Neural crest cell (in vitro differentiated cells): ENCODE measurements around the gene FSTL4. TPM values are rescaled to one million over a fixed set of nuclear protein-coding genes. Genes with fewer than 3 reads are reported as not detected.

Experiments used
- DNase-seq: peaks from one replicate; pipeline ENCODE4 v3.0.0; 2021; ENCODE audit warnings: low read depth, mixed read lengths, low spot score
- H3K27ac Mint-ChIP-seq: one replicate; pipeline ENCODE4 v1.8.0; 2021; ENCODE audit warnings: mild to moderate bottlenecking, mixed read lengths; ENCODE audit not compliant: unreplicated experiment
- H3K27me3 Mint-ChIP-seq: 2 replicates; pipeline ENCODE4 v1.8.0; 2021; ENCODE audit warnings: low read depth, mild to moderate bottlenecking, mixed read lengths
- H3K36me3 Mint-ChIP-seq: 2 replicates; pipeline ENCODE4 v1.8.0; 2021; ENCODE audit warnings: low read depth, mild to moderate bottlenecking, mixed read lengths
- H3K4me1 Mint-ChIP-seq: 2 replicates; pipeline ENCODE4 v1.8.0; 2021; ENCODE audit warnings: mixed read lengths
- H3K4me3 Mint-ChIP-seq: one replicate; pipeline ENCODE4 v1.8.0; 2021; ENCODE audit warnings: mild to moderate bottlenecking, mixed read lengths
- H3K9me3 Mint-ChIP-seq: 2 replicates; pipeline ENCODE4 v1.8.0; 2021; ENCODE audit warnings: mixed read lengths
- total RNA-seq: library from RNA; stranded (reverse); gene quantifications from 2 replicates; pipeline ENCODE4 v1.2.1, GENCODE V29; 2021
- TF ChIP-seq, protein P1 (sequence below): fragments of 200-600 bp; sonication (generic); conservative IDR thresholded peaks from 2 replicates; pipeline ENCODE4 v1.5.0; 2021; ENCODE audit warnings: antibody characterized with exemption, mild to moderate bottlenecking

FSTL4 gene
- total RNA-seq, 1 donor from 2014 or later: 2.0 TPM

GRCh38 chr5:133284306-133284705 lies 328.0 kb downstream of the FSTL4 start:
- DNase-seq: no peak
- Mint-ChIP-seq H3K36me3 (no peaks in the 10 kb centered on the region), H3K27ac (no peak overlapping the region), H3K9me3 (peaks cover 3% of the 10 kb centered on the region), H3K27me3 (no peaks in the 10 kb centered on the region), H3K4me3 (no peak overlapping the region), H3K4me1 (peaks cover 3% of the 10 kb centered on the region)
- TF ChIP-seq, protein P1, sequence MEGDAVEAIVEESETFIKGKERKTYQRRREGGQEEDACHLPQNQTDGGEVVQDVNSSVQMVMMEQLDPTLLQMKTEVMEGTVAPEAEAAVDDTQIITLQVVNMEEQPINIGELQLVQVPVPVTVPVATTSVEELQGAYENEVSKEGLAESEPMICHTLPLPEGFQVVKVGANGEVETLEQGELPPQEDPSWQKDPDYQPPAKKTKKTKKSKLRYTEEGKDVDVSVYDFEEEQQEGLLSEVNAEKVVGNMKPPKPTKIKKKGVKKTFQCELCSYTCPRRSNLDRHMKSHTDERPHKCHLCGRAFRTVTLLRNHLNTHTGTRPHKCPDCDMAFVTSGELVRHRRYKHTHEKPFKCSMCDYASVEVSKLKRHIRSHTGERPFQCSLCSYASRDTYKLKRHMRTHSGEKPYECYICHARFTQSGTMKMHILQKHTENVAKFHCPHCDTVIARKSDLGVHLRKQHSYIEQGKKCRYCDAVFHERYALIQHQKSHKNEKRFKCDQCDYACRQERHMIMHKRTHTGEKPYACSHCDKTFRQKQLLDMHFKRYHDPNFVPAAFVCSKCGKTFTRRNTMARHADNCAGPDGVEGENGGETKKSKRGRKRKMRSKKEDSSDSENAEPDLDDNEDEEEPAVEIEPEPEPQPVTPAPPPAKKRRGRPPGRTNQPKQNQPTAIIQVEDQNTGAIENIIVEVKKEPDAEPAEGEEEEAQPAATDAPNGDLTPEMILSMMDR: no peak

DNA sequence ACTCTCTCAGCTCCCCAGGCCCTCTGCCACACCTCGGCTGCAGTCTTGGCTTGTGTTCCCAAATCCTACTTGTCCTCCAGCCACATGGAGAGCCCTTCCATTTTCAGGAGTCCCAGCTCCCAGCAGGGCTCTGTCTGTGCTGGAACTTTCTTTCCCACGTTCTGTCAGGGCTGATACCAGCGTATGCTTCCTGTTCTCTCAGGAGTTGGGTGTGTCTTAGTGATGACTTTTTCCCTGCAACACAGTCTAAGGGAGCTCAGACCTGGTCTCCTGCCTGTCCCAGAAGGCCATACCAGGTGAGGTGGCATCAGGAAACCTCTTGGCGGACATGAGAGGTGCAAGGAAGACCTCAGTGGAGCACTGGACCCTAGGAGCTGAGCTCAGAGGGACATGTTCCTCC lies 334.0 kb downstream of the FSTL4 start:
- TF ChIP-seq, protein P1: no peak
- H3K36me3 Mint-ChIP-seq: no peaks in the 10 kb centered on the region
- no peaks in the 10 kb centered on the region for H3K27me3 Mint-ChIP-seq
- H3K9me3 Mint-ChIP-seq: peaks cover 3% of the 10 kb centered on the region
- no peak overlapping the region for H3K4me3 Mint-ChIP-seq
- no peak for DNase-seq
- no peak overlapping the region for H3K27ac Mint-ChIP-seq
- H3K4me1 Mint-ChIP-seq: no peaks in the 10 kb centered on the region

- TF ChIP-seq, protein P1: no peak
- Mint-ChIP-seq H3K36me3 (no peaks in the 10 kb centered on the region), H3K4me3 (no peak overlapping the region), H3K9me3 (peaks cover 3% of the 10 kb centered on the region), H3K27ac (peak overlapping the region; percentile 27), H3K4me1 (no peaks in the 10 kb centered on the region), H3K27me3 (no peaks in the 10 kb centered on the region)
- DNase-seq: no peak
Observed at GRCh38 chr5:133277744-133278143, 334.6 kb downstream of the FSTL4 start.

DNA sequence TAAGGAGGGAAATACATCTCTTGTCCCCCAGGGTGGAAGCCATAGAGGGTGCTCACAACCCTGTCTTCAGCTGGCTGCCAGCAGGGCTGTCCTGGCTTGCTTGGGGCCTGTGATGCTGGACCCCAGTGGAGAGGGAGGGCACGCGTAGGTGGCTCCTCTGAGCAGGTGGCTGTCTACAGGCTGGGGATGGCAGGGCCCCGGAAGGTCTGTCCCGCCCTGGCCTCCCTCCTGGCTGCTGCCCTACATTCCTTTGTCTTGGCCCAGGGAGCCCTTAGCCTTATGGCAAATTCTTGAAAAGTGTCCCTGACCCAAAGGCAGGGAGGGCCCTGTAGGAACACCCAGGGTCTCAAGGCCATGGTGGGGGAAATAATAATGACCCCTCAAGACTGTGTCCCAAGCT lies 336.2 kb downstream of the FSTL4 start:
- H3K36me3 Mint-ChIP-seq: no peaks in the 10 kb centered on the region
- H3K9me3 Mint-ChIP-seq: peaks cover 3% of the 10 kb centered on the region
- peaks cover under 1% of the 10 kb centered on the region for H3K4me1 Mint-ChIP-seq

DNA sequence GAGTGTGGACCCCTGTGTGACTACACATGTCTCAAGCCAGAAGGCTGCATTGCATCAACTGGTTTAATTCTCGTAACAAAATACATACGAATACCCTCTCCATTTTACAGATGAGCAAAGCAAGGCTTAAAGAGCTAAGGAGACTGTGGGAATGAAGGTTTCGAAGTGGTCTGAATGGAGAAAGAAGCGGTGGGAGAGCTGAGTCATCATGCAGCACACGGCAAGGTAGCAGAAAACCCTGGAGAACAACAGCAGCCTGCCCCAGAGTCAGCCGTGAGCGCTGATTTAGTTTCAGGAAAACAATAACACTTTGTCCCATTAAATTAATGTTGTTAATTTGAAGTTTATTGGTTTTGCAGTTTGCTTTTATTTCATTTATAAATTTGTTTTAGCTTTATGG lies 336.7 kb downstream of the FSTL4 start:
- TF ChIP-seq, protein P1: no peak
- Mint-ChIP-seq H3K27ac (no peak overlapping the region), H3K27me3 (no peaks in the 10 kb centered on the region), H3K9me3 (peaks cover 3% of the 10 kb centered on the region), H3K36me3 (no peaks in the 10 kb centered on the region), H3K4me1 (peaks cover 6% of the 10 kb centered on the region), H3K4me3 (no peak overlapping the region)
- DNase-seq: no peak

More for the DNA sequence above, 336.2 kb downstream of the FSTL4 start:
- H3K27ac Mint-ChIP-seq: no peak overlapping the region
- TF ChIP-seq, protein P1: no peak
- no peak overlapping the region for H3K4me3 Mint-ChIP-seq
- no peak for DNase-seq
- H3K27me3 Mint-ChIP-seq: no peaks in the 10 kb centered on the region

- Mint-ChIP-seq H3K27ac (no peak overlapping the region), H3K27me3 (no peaks in the 10 kb centered on the region), H3K9me3 (peaks cover under 1% of the 10 kb centered on the region), H3K36me3 (no peaks in the 10 kb centered on the region), H3K4me1 (peaks cover 8% of the 10 kb centered on the region), H3K4me3 (no peak overlapping the region)
- no peak for DNase-seq
- TF ChIP-seq, protein P1: no peak
Observed at GRCh38 chr5:133274597-133274935, 337.8 kb downstream of the FSTL4 start.
